Central memory CD4-positive, alpha-beta T cell (primary cell): ENCODE data around the gene ITPK1.

Source experiments
- DNase-seq: peaks from one replicate; pipeline ENCODE4 v3.0.0; 2022

The ITPK1 gene

GRCh38 chr14:93057586-93058280 lies 58.0 kb downstream of the ITPK1 start:
- no peak for DNase-seq

- DNase-seq, result no peak
These were observed 58.7 kb downstream of the ITPK1 start for GRCh38 chr14:93056840-93057585.

GRCh38 chr14:93056166-93056839 lies 59.4 kb downstream of the ITPK1 start:
- DNase-seq, result no peak

- DNase-seq, result no peak
These were observed 60.0 kb downstream of the ITPK1 start for GRCh38 chr14:93055651-93056115.

GRCh38 chr14:93054876-93055275 lies 60.8 kb downstream of the ITPK1 start:
- no peak for DNase-seq

GRCh38 chr14:93054006-93054405 lies 61.7 kb downstream of the ITPK1 start:
- no peak for DNase-seq

GRCh38 chr14:93051600-93052546 lies 63.9 kb downstream of the ITPK1 start:
- DNase-seq, result no peak

- no peak for DNase-seq
These were observed 65.0 kb downstream of the ITPK1 start for GRCh38 chr14:93050761-93051160.

GRCh38 chr14:93049867-93050331 lies 65.8 kb downstream of the ITPK1 start:
- no peak for DNase-seq

GRCh38 chr14:93049315-93049714 lies 66.4 kb downstream of the ITPK1 start:
- DNase-seq, result no peak

- no peak for DNase-seq
These were observed 66.9 kb downstream of the ITPK1 start for GRCh38 chr14:93048843-93049242.

GRCh38 chr14:93047661-93048060 lies 68.1 kb downstream of the ITPK1 start:
- no peak for DNase-seq

- no peak for DNase-seq
These were observed 68.6 kb downstream of the ITPK1 start for GRCh38 chr14:93047157-93047556.

GRCh38 chr14:93046705-93047050 lies 69.0 kb downstream of the ITPK1 start:
- no peak for DNase-seq

GRCh38 chr14:93045965-93046704 lies 69.6 kb downstream of the ITPK1 start:
- no peak for DNase-seq

- no peak for DNase-seq
These were observed 70.5 kb downstream of the ITPK1 start for GRCh38 chr14:93045211-93045674.

GRCh38 chr14:93044556-93044955 lies 71.2 kb downstream of the ITPK1 start:
- DNase-seq, result no peak

GRCh38 chr14:93044121-93044520 lies 71.6 kb downstream of the ITPK1 start:
- no peak for DNase-seq

- no peak for DNase-seq
These were observed 72.5 kb downstream of the ITPK1 start for GRCh38 chr14:93042968-93043940.

GRCh38 chr14:93041830-93042229 lies 73.9 kb downstream of the ITPK1 start:
- no peak for DNase-seq
